OCI-LY3 (cell line): ENCODE measurements around the gene DPEP2.

Source experiments
- H2AFZ ChIP-seq: fragments of 200-600, 300-600 bp; shearing (Covaris generic); 2 replicates; pipeline ENCODE4 v1.6.0; 2014; ENCODE audit warnings: antibody characterized with exemption, low read depth, low read length
- H3K27ac ChIP-seq: fragments of 200-600, 300-600 bp; sonication (generic); 2 replicates; pipeline ENCODE4 v1.5.1; 2014; ENCODE audit warnings: mild to moderate bottlenecking, low read length, moderate library complexity, mixed read lengths
- H3K27me3 ChIP-seq: fragments of 200-600, 300-600 bp; sonication (generic); 2 replicates; pipeline ENCODE4 v1.6.1; 2014; ENCODE audit warnings: low read depth, low read length, mixed read lengths
- H3K36me3 ChIP-seq: fragments of 200-600, 300-600 bp; sonication (generic); replicated peaks from 2 replicates; pipeline ENCODE3; 2014; ENCODE audit warnings: low read depth, low read length, mixed read lengths
- H3K4me1 ChIP-seq: fragments of 300-600, 200-600 bp; sonication (generic); 2 replicates; pipeline ENCODE4 v1.6.1; 2014; ENCODE audit warnings: low read length, mixed read lengths
- H3K4me2 ChIP-seq: fragments of 200-600, 300-600 bp; sonication (generic); 2 replicates; pipeline ENCODE4 v1.6.1; 2014; ENCODE audit warnings: low read length, mixed read lengths
- H3K4me3 ChIP-seq: fragments of 300-600, 200-600 bp; sonication (generic); 2 replicates; pipeline ENCODE4 v1.5.1; 2014; ENCODE audit warnings: antibody characterized with exemption, mild to moderate bottlenecking, low read length, moderate library complexity
- H3K79me2 ChIP-seq: fragments of 300-600, 200-600 bp; shearing (Covaris generic); 2 replicates; pipeline ENCODE4 v1.6.1; 2014; ENCODE audit warnings: mild to moderate bottlenecking, low read length, mixed read lengths
- H3K9ac ChIP-seq: fragments of 300-600, 200-600 bp; shearing (Covaris generic); 2 replicates; pipeline ENCODE4 v1.6.0; 2014; ENCODE audit warnings: mild to moderate bottlenecking, low read length, moderate library complexity
- H3K9me3 ChIP-seq: fragments of 200-600, 300-600 bp; shearing (Covaris generic); 2 replicates; pipeline ENCODE4 v1.6.1; 2014; ENCODE audit warnings: low read length, mixed read lengths; ENCODE audit not compliant: insufficient read depth
- H4K20me1 ChIP-seq: fragments of 200-600, 300-600 bp; sonication (generic); 2 replicates; pipeline ENCODE4 v1.6.1; 2016; ENCODE audit warnings: low read length, mixed read lengths; ENCODE audit not compliant: insufficient read depth
- CTCF ChIP-seq: fragments of 200-600, 300-600 bp; sonication (generic); IDR thresholded peaks from 2 replicates; pipeline ENCODE4 v1.5.1; 2014; ENCODE audit warnings: antibody characterized with exemption, low read length, low read depth
- EZH2phosphoT487 ChIP-seq: fragments of 200-600 bp; shearing (Covaris generic); IDR thresholded peaks from 2 replicates; pipeline ENCODE4 v1.6.1; 2018; ENCODE audit warnings: antibody characterized with exemption, mixed run types, low read depth

DPEP2 gene

GRCh38 chr16:67967958-67968399 lies 31.3 kb downstream of the DPEP2 start:
- Histone ChIP-seq H3K9ac (peak overlapping the region; percentile 77), H3K4me3 (peak overlapping the region; percentile 83), H3K4me2 (peak overlapping the region; percentile 86), H3K9me3 (no peaks in the 10 kb centered on the region), H2AFZ (no peak overlapping the region; the same call in 1 of the 2 replicates), H3K27me3 (no peaks in the 10 kb centered on the region), H3K79me2 (peaks cover 14% of the 10 kb centered on the region), H3K4me1 (peaks cover 12% of the 10 kb centered on the region; the same call in 1 of the 2 replicates), H3K36me3 (peaks cover 2% of the 10 kb centered on the region), H4K20me1 (peaks cover 20% of the 10 kb centered on the region), H3K27ac (no peak overlapping the region)
- no peak for TF ChIP-seq EZH2phosphoT487
- TF ChIP-seq CTCF: no peak

- H3K4me1 ChIP-seq: peaks cover 12% of the 10 kb centered on the region; the same call in 1 of the 2 replicates
- peak overlapping the region; percentile 83 for H3K4me3 ChIP-seq
- peak overlapping the region; percentile 86 for H3K4me2 ChIP-seq
- no peak overlapping the region for H3K27ac ChIP-seq
- H2AFZ ChIP-seq: no peak overlapping the region; the same call in 1 of the 2 replicates
- H3K36me3 ChIP-seq: peaks cover 3% of the 10 kb centered on the region
- TF ChIP-seq CTCF (no peak), EZH2phosphoT487 (no peak)
- peaks cover 14% of the 10 kb centered on the region for H3K79me2 ChIP-seq
- peaks cover 20% of the 10 kb centered on the region for H4K20me1 ChIP-seq
- H3K27me3 ChIP-seq: no peaks in the 10 kb centered on the region
- peak overlapping the region; percentile 77 for H3K9ac ChIP-seq
- H3K9me3 ChIP-seq: no peaks in the 10 kb centered on the region
Measured at GRCh38 chr16:67967183-67967957, 31.9 kb downstream of the DPEP2 start.

- peaks cover 10% of the 10 kb centered on the region for H3K36me3 ChIP-seq
Measured at GRCh38 chr16:67966549-67967182, 32.6 kb downstream of the DPEP2 start.

More at GRCh38 chr16:67966549-67967182, 32.6 kb downstream of the DPEP2 start:
- no peak overlapping the region for H2AFZ ChIP-seq
- peaks cover 20% of the 10 kb centered on the region for H4K20me1 ChIP-seq
- no peak overlapping the region for H3K9ac ChIP-seq
- peak overlapping the region; percentile 86 for H3K4me2 ChIP-seq
- H3K9me3 ChIP-seq: no peaks in the 10 kb centered on the region
- TF ChIP-seq EZH2phosphoT487 (no peak), CTCF (no peak)
- no peak overlapping the region for H3K27ac ChIP-seq
- H3K4me3 ChIP-seq: peak overlapping the region; percentile 83
- H3K4me1 ChIP-seq: peaks cover 12% of the 10 kb centered on the region; the same call in 1 of the 2 replicates
- peaks cover 14% of the 10 kb centered on the region for H3K79me2 ChIP-seq
- no peaks in the 10 kb centered on the region for H3K27me3 ChIP-seq
